Trophoblast cell (in vitro differentiated cells and primary cell): ENCODE data around the gene CELA1.

Source experiments
- DNase-seq, 2 donors: peaks; one replicate each; pipeline ENCODE4 v3.0.0-alpha.2; 2016
- H2AFZ ChIP-seq: 2 replicates; pipeline ENCODE4 v1.6.1; 2013; ENCODE audit warnings: low read length, moderate library complexity, mild to moderate bottlenecking; ENCODE audit not compliant: insufficient read depth, poor library complexity
- H2AK5ac ChIP-seq: 2 replicates; pipeline ENCODE4 v1.6.1; 2013; ENCODE audit warnings: mild to moderate bottlenecking, low read length
- H2BK120ac ChIP-seq: 2 replicates; pipeline ENCODE4 v1.6.1; 2013; ENCODE audit warnings: low read length, mild to moderate bottlenecking, moderate library complexity; ENCODE audit not compliant: insufficient read depth, poor library complexity
- H2BK12ac ChIP-seq: 2 replicates; pipeline ENCODE4 v1.6.1; 2013; ENCODE audit warnings: mild to moderate bottlenecking, low read length, moderate library complexity
- H2BK5ac ChIP-seq: 2 replicates; pipeline ENCODE4 v1.6.1; 2013; ENCODE audit warnings: low read length, low read depth, moderate library complexity, mild to moderate bottlenecking; ENCODE audit not compliant: poor library complexity
- H3K14ac ChIP-seq: 2 replicates; pipeline ENCODE4 v1.6.1; 2013; ENCODE audit warnings: mild to moderate bottlenecking, low read length
- H3K18ac ChIP-seq: 2 replicates; pipeline ENCODE4 v1.6.1; 2013; ENCODE audit warnings: mild to moderate bottlenecking, low read length
- H3K23ac ChIP-seq: 2 replicates; pipeline ENCODE4 v1.6.1; 2013; ENCODE audit warnings: low read length
- H3K27ac ChIP-seq: 2 replicates; pipeline ENCODE4 v1.5.1; 2013; ENCODE audit warnings: low read depth, mild to moderate bottlenecking, inconsistent platforms, low read length, moderate library complexity
- H3K27me3 ChIP-seq: 2 replicates; pipeline ENCODE4 v1.6.1; 2013; ENCODE audit warnings: inconsistent platforms, mild to moderate bottlenecking, low read length, moderate library complexity; ENCODE audit not compliant: insufficient read depth
- H3K36me3 ChIP-seq, 2 experiments: 1 replicate in 1 of 2; 2 replicates in 1 of 2; pipeline ENCODE4 v1.6.1; 2013; ENCODE audit warnings: low read length in 2 of 2, mild to moderate bottlenecking in 2 of 2, moderate library complexity in 1 of 2; ENCODE audit not compliant: insufficient read depth in 2 of 2, control insufficient read depth in 1 of 2
- H3K4ac ChIP-seq: 2 replicates; pipeline ENCODE4 v1.6.1; 2013; ENCODE audit warnings: low read depth, mild to moderate bottlenecking, low read length, moderate library complexity
- H3K4me1 ChIP-seq, 2 experiments: 1 replicate in 1 of 2; 2 replicates in 1 of 2; pipeline ENCODE4 v1.6.1; 2013; ENCODE audit warnings: low read length in 2 of 2, mild to moderate bottlenecking in 2 of 2, moderate library complexity in 1 of 2; ENCODE audit not compliant: insufficient read depth in 2 of 2, control insufficient read depth in 1 of 2
- H3K4me2 ChIP-seq: 2 replicates; pipeline ENCODE4 v1.6.1; 2013; ENCODE audit warnings: inconsistent platforms, mild to moderate bottlenecking, low read length, moderate library complexity
- H3K4me3 ChIP-seq: 2 replicates; pipeline ENCODE4 v1.5.1; 2013; ENCODE audit warnings: mild to moderate bottlenecking, low read depth, low read length, inconsistent platforms
- H3K79me1 ChIP-seq: one replicate; pipeline ENCODE4 v1.6.1; 2013; ENCODE audit warnings: low read length
- H3K79me2 ChIP-seq: 2 replicates; pipeline ENCODE4 v1.6.1; 2013; ENCODE audit warnings: low read length, mild to moderate bottlenecking; ENCODE audit not compliant: control insufficient read depth, insufficient read depth, poor library complexity
- H3K9ac ChIP-seq: 2 replicates; pipeline ENCODE4 v1.6.1; 2013; ENCODE audit warnings: mild to moderate bottlenecking, low read length
- H3K9me3 ChIP-seq: 2 replicates; pipeline ENCODE4 v1.6.1; 2013; ENCODE audit warnings: low read depth, mild to moderate bottlenecking, control low read depth, inconsistent platforms, low read length; ENCODE audit not compliant: insufficient read depth
- H4K12ac ChIP-seq: 2 replicates; pipeline ENCODE4 v1.6.1; 2013; ENCODE audit warnings: low read depth, mild to moderate bottlenecking, low read length, moderate library complexity
- H4K8ac ChIP-seq: 2 replicates; pipeline ENCODE4 v1.6.1; 2013; ENCODE audit warnings: low read depth, mild to moderate bottlenecking, low read length, moderate library complexity
- H4K91ac ChIP-seq: one replicate; pipeline ENCODE4 v1.6.1; 2013; ENCODE audit warnings: low read depth, mild to moderate bottlenecking, low read length, moderate library complexity
- WGBS: extraction: QIAGEN DNeasy Blood & Tissue Kit; methylation state at CpG from one replicate; pipeline ENCODE4 v1.1.7; 2013; ENCODE audit warnings: missing lambda C conversion rate; ENCODE audit not compliant: insufficient read length, insufficient coverage; ENCODE audit errors: extremely low coverage; 5-methylcytosine and 5-hydroxymethylcytosine counted together

The CELA1 gene

DNA sequence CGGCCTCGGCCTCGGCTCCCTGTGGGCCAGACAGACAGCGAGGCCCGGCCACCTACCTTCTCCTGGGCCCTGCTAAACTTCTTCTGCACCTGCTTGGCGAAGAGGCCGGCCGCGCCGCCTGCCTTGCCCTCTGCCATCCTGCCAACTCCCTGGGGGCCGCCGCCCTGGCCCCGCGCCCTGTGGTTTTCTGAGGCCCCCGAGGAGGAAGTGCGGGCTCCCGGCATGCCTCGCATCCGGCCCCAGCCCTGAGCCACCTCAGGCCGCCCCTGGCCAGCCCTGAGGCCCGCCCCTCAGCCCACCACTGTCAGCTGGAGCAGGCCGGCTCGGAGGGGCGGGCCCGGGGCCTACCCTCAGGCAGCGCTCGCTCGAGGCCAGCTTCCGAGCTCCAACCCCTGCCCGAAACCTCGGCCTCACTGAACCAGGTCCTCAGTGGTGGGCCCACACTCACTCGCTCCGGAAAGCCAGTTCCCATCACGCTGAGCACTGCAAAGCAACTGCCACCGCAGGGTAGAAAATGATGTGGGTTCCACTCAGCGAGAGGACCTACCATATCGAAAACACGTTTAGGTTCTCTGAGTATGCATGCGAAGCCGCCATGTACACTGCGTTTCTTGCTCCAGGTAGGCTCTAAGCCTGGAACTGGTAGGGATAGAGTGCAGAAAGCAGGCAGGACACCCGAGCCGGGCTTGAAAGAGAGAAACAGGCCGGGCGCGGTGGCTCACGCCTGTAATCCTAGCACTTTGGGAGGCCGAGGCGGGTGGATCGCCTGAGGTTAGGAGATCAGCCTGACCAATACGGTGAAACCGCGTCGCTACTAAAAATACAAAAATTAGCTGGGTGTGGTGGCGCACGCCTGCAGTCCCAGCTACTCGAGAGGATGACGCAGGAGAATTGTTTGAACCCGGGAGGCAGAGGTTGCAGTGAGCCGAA is 22.2 kb downstream of the CELA1 start, which contains the start of gene BIN2:
TSS of gene BIN2 (minus strand) at position 209 of the 930 bp plus-strand sequence. CDS start at position 137, 72 bp downstream.
- DNase-seq: peak; percentile 86 to 90
- Histone ChIP-seq H3K18ac (peak within 1 kb of the TSS; percentile 80), H3K27me3 (no peaks in the 10 kb centered on the region), H4K8ac (peak within 1 kb of the TSS; percentile 57), H2BK5ac (peak within 1 kb of the TSS; percentile 58), H3K79me1 (peaks cover 32% of the 10 kb centered on the region), H3K4me2 (no peak within 1 kb of the TSS), H3K14ac (peak within 1 kb of the TSS; percentile 81), H3K4me3 (no peak within 1 kb of the TSS), H2AK5ac (peak within 1 kb of the TSS; percentile 83), H3K4me1 (peaks cover 17 to 42% of the 10 kb centered on the region in 2 experiments), H2AFZ (no peak within 1 kb of the TSS), H4K12ac (no peak within 1 kb of the TSS), H3K9ac (no peak within 1 kb of the TSS), H3K36me3 (no peaks in the 10 kb centered on the region), H3K23ac (no peak within 1 kb of the TSS), H2BK12ac (peak within 1 kb of the TSS; percentile 89), H3K4ac (peak within 1 kb of the TSS; percentile 84), H3K27ac (peak within 1 kb of the TSS; percentile 77), H3K79me2 (no peaks in the 10 kb centered on the region), H2BK120ac (peak within 1 kb of the TSS; percentile 56), H3K9me3 (no peaks in the 10 kb centered on the region), H4K91ac (peak within 1 kb of the TSS; percentile 84)
- WGBS: no CpG with 5 or more reads among the region's 60 CpGs

DNA sequence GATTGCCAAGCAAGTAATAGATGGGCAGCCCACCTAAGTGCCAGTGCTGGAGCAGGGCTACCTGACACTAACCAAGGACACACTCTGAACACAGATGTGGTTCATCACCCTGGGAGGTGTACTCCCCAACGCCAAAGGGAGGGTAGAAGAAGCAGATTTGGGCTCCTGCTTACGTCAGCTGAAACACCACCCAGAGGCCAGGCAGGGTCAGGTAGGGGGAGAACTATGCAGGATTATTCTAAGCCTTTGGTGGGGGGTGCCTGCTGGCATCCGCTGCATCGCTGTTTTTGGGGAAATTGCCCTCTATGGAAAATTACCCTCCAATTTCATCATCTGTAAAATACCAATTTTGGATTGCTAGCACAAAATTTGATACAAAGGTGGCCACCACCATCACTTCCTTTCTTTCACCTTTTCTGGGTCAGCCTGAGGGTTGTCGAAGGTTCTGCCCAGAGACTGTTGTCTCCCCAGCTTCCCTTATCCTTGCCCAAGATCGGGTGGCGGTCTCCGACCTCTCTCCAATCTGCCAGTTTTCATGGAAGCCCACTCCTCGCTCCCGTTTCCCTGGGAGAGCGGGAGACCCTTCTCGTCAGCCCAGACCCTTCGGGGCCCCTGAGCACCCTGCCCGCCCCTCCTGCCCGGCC is 23.0 kb downstream of the CELA1 start:
- H3K36me3 ChIP-seq: no peaks in the 10 kb centered on the region
- H3K14ac ChIP-seq: peak overlapping the region; percentile 81
- peak overlapping the region; percentile 50 for H4K8ac ChIP-seq
- WGBS: no CpG with 5 or more reads among the region's 15 CpGs
- no peak overlapping the region for H3K23ac ChIP-seq
- no peak overlapping the region for H3K9ac ChIP-seq
- peak overlapping the region; percentile 84 for H4K91ac ChIP-seq
- H3K79me2 ChIP-seq: no peaks in the 10 kb centered on the region
- H3K27me3 ChIP-seq: no peaks in the 10 kb centered on the region
- H3K27ac ChIP-seq: peak overlapping the region; percentile 77
- H3K4me3 ChIP-seq: no peak overlapping the region
- H2BK120ac ChIP-seq: peak overlapping the region; percentile 56
- H3K4me2 ChIP-seq: no peak overlapping the region
- peak overlapping the region; percentile 83 for H2AK5ac ChIP-seq
- H2AFZ ChIP-seq: no peak overlapping the region
- H3K4me1 ChIP-seq: peaks cover 20 to 48% of the 10 kb centered on the region in 2 experiments
- H3K4ac ChIP-seq: peak overlapping the region; percentile 84
- peak overlapping the region; percentile 58 for H2BK5ac ChIP-seq
- no peaks in the 10 kb centered on the region for H3K9me3 ChIP-seq
- peaks cover 38% of the 10 kb centered on the region for H3K79me1 ChIP-seq
- no peak overlapping the region for H4K12ac ChIP-seq
- H2BK12ac ChIP-seq: peak overlapping the region; percentile 89
- peak in 1 of 2 donors; percentile 12 for DNase-seq
- peak overlapping the region; percentile 25 for H3K18ac ChIP-seq

DNA sequence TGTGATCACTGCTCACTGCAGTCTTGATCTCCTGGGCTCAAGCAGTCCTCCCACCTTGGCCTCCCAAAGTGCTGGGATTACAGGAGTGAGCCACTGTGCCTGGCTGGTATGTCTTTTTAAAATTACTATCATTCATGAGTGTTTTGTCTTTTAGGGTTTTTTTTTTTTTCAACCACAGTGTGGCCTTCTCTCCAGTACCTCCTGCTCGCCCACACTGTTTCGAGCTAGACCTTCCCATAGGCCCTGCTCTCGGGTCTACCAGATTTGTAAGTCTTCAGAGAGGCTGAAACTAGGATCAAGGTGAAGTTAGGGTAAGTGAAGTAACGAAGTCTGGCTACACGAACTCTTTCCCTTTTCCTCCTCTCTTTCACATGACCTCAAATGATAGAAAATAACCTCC is 24.0 kb downstream of the CELA1 start:
- Histone ChIP-seq H3K9ac (no peak overlapping the region), H2BK120ac (peak overlapping the region; percentile 61), H3K79me1 (peaks cover 40% of the 10 kb centered on the region), H3K4me3 (no peak overlapping the region), H3K4ac (peak overlapping the region; percentile 58), H2AFZ (no peak overlapping the region), H3K36me3 (no peaks in the 10 kb centered on the region), H3K27ac (peak overlapping the region; percentile 77), H2BK5ac (peak overlapping the region; percentile 54), H3K4me1 (peaks cover 20 to 49% of the 10 kb centered on the region in 2 experiments), H4K12ac (no peak overlapping the region), H3K4me2 (no peak overlapping the region), H3K23ac (no peak overlapping the region), H2BK12ac (peak overlapping the region; percentile 84), H3K27me3 (no peaks in the 10 kb centered on the region), H3K79me2 (no peaks in the 10 kb centered on the region), H4K8ac (no peak overlapping the region), H3K14ac (peak overlapping the region; percentile 51), H2AK5ac (no peak overlapping the region), H3K18ac (no peak overlapping the region), H3K9me3 (no peaks in the 10 kb centered on the region), H4K91ac (peak overlapping the region; percentile 84)
- WGBS: no CpG with 5 or more reads among the region's 5 CpGs
- DNase-seq: no peak

DNA sequence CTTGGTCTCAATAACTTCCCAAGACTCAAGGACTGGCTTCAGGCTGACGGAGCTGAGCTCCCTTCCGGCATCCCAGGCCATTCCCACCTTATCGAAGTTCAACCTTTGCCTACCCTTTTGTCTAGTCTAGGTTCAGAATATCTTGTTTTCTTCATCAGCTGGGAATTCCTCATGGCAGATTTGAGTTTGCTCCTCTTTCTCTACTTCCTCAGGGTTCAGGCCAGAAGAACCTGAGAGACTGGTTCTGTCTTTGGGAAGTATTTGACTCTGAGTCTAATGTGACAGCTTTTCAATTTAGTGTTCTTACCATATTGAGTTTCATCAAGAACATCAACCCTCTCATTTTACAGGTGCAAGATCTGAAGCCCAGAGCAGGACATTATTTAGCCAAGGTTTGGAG is 24.6 kb downstream of the CELA1 start:
- H4K12ac ChIP-seq: no peak overlapping the region
- no peaks in the 10 kb centered on the region for H3K27me3 ChIP-seq
- H3K27ac ChIP-seq: peak overlapping the region; percentile 73
- no peak overlapping the region for H2AK5ac ChIP-seq
- no CpG with 5 or more reads among the region's 3 CpGs for WGBS
- H2BK5ac ChIP-seq: peak overlapping the region; percentile 65
- H3K36me3 ChIP-seq: no peaks in the 10 kb centered on the region
- H3K9me3 ChIP-seq: no peaks in the 10 kb centered on the region
- H3K9ac ChIP-seq: no peak overlapping the region
- H3K79me1 ChIP-seq: peaks cover 40% of the 10 kb centered on the region
- H3K23ac ChIP-seq: no peak overlapping the region
- H4K91ac ChIP-seq: peak overlapping the region; percentile 49
- no peak overlapping the region for H3K4ac ChIP-seq
- H3K4me3 ChIP-seq: no peak overlapping the region
- peaks cover 18 to 46% of the 10 kb centered on the region in 2 experiments for H3K4me1 ChIP-seq
- peak overlapping the region; percentile 32 for H2BK12ac ChIP-seq
- H2BK120ac ChIP-seq: no peak overlapping the region
- H2AFZ ChIP-seq: no peak overlapping the region
- no peak overlapping the region for H3K18ac ChIP-seq
- no peak overlapping the region for H3K4me2 ChIP-seq
- DNase-seq: peak; percentile 64 to 92
- H3K14ac ChIP-seq: no peak overlapping the region
- H4K8ac ChIP-seq: no peak overlapping the region
- no peaks in the 10 kb centered on the region for H3K79me2 ChIP-seq
